ENCODE data around the gene FBXO17.
"Not testable (repeated sequence)": the region's sequence is repeated elsewhere in the genome, so short reads cannot be mapped to it uniquely, and the experiment has no call there.

Gene FBXO17

GRCh38 chr19:38975214-38975860, at the start of gene FBXO17:
Gene FBXO17 (minus strand): TSS chr19:38975742. CDS start chr19:38950319, 25,423 bp downstream.
- DNase-seq = peak; percentile 87

DNA sequence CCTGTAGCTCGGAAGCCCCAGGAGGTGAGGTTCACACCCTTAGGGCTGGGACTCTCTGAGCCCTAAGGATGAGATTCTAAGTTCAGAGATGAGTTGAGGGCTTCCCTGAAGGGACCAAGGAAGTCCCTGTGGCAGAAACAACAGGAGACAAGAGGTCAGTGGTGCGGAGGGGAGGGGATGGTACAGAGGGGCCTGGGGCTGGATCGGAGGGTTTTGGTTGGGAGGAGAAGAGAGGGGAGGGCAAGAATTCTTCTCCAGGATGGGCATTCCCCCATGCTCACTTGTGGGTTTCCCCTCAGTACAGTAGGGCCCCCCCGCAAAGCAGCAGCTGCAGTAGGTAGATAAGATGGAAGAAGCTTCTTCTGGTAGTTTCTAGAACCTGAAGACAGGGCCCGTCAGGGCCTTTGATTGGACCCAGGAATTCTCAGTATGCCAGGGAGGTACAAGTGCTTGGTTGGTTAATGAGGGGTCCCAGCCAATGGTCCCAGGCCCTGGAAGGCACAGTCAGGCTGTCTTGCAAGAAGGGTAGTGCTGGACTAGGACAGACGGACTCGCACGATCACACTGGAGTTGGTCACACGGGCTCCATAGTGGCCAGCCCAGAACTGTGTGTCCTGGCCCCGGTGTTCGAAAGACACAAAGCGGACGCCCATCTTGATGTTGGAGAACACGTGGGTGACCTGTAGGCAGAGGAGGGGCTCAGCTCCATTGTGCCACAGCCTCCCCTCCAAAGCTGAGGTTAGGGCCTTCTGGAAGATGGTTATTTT, 49.5 kb upstream of the FBXO17 start:
- DNase-seq = no peak

GRCh38 chr19:39021063-39021462, 45.5 kb upstream of the FBXO17 start:
- no peak for DNase-seq

DNA sequence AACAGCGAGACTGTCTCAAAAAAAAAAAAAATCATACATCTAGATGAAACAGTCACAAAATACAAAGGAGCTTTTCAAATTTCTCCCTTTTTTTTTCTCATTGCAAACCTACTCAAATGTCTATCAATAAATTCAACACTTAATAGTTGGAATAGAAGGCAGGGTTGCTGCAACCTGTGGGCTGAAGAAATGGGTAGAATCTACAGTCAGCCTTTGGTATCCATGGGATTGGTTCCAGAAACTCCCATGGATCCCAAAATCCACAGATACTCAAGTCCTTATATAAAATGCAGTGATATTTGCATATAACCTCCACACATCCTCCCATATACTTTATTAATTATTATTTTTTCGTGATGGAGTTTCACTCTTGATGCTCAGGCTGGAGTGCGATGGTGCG, 42.1 kb upstream of the FBXO17 start:
- no peak for DNase-seq

- DNase-seq = no peak
Observed at GRCh38 chr19:39017026-39017425, 41.5 kb upstream of the FBXO17 start.

DNA sequence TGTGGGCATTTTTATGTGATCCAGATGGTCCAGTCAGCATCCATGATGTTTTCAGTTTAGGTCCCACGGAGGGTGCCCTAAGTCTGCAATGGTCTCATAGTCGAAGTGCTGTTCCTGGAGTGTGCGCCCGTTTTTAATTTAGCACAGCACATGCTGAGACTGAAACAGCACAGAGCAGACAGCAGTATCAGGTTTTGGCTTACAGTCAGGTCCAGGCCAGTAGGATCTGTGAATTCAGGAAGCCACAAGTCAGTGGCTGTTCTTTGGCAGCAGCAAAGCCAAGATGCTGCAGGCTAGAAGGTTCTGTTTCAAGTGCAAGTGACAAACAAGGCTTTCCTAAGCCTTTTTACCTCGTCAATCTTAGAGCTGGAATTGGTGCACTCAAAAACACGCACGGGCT, 38.5 kb upstream of the FBXO17 start:
- no peak for DNase-seq

- no peak for DNase-seq
Observed at GRCh38 chr19:39009001-39009400, 33.5 kb upstream of the FBXO17 start.

DNA sequence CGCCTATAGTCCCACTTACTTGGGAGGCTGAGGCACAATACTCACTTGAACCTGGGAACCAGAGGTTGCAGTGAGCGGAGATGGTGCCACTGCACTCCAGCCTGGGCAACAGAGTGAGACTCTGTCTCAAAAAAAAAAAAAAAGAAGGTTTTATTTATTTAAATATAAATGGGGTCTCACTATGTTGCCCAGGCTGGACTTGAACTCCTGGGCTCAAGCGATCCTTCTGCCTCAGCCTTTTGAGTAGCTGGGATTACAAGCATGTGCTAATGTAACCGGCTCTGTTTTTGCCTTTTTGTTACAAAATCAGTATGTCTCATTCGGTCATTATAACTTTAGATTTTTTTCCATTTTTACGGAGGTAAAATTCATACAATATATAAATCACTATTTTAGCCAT, 32.6 kb upstream of the FBXO17 start:
- DNase-seq = no peak

- no peak for DNase-seq
Observed at GRCh38 chr19:39007096-39007495, 31.6 kb upstream of the FBXO17 start.

- no peak for DNase-seq
Observed at GRCh38 chr19:39004403-39004802, 28.9 kb upstream of the FBXO17 start.

- no peak for DNase-seq
Observed at GRCh38 chr19:39003796-39004195, 28.3 kb upstream of the FBXO17 start.

DNA sequence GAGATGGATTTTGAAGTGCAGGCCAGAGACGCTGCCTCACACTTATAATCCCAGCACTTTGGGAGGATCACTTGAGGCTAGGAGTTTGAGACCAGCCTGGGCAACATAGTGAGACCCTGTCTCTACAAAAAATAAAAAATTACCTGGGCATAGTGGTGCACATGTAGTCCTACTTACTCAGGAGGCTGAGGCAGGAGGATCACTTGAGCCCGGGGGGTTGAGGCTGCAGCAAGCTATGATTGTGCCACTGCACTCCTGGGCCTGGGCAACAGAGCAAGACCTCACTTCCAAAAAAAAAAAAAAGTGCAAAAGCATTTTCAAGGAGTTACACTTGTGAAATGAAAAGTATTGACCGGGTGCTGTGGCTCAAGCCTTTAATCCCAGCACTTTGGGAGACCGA, 27.6 kb upstream of the FBXO17 start:
- DNase-seq = no peak

GRCh38 chr19:39001041-39001440, 25.5 kb upstream of the FBXO17 start:
- DNase-seq = no peak

DNA sequence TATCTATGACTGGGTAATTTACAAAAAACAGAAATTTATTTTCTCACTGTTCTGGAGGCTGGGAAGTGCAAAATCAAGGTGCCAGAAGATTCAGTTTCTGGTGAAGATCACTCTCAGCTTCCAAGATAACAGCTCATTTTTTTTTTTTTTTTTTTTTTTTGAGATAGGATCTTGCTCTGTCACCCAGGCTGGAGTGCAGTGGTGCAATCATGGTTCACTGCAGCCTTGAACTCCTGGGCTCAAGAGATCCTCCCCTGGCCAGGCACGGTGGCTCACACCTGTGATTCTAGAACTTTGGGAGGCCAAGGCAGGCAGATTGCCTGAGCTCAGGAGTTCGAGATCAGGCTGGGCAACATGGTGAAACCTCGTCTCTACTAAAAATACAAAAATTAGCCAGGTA, 22.0 kb upstream of the FBXO17 start:
- not testable (repeated sequence) for DNase-seq

- DNase-seq = no peak
Observed at GRCh38 chr19:38993271-38993670, 17.7 kb upstream of the FBXO17 start.

GRCh38 chr19:38990949-38991697, 15.6 kb upstream of the FBXO17 start:
- DNase-seq = no peak

GRCh38 chr19:38989614-38990013, 14.1 kb upstream of the FBXO17 start:
- not testable (repeated sequence) for DNase-seq

DNA sequence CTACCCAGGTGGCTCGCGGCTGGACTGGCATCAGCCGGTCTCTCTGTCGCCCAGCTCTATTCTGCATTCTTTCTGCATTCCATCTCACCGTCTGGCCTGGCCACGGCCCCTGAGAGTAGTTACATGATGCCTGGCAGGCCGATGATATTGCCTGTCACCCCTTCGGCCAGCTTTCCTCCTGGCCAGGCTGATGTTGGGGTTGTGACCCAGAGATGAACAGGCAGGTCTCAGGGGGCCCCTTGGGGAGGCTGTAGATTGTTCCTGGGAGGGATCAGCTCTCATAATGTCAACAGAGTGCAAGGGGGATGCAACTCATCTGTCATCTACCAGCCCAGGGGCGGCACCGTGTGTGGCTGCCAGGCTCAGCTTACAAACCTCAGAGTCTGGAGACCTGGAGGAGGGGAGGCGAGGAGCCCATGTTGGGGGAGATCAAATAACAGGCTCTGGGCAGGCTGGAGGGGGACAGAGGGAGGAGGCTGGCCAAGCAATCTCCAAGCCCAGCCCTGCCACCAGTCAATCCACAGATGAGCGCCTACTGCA, 13.6 kb upstream of the FBXO17 start:
- peak; percentile 74 for DNase-seq

- DNase-seq = not testable (repeated sequence)
Observed at GRCh38 chr19:38988627-38989026, 13.1 kb upstream of the FBXO17 start.

DNA sequence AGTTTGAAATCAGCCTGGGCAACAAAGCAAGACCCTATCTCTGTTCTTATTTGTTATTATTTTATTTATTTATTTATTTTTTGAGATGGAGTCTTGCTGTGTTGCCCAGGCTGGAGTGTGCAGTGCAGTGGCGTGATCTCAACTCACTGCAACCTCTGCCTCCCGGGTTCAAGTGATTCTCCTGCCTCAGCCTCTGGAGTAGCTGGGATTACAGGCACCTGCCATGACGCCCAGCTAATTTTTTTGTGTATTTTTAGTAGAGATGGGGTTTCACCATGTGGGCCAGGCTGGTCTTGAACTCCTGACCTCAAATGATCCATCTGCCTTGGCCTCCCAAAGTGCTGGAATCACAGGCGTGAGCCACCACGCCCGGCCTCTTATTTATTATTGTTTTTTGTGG, 12.2 kb upstream of the FBXO17 start:
- DNase-seq = not testable (repeated sequence)

GRCh38 chr19:38985262-38985661, 9.7 kb upstream of the FBXO17 start:
- DNase-seq = no peak

DNA sequence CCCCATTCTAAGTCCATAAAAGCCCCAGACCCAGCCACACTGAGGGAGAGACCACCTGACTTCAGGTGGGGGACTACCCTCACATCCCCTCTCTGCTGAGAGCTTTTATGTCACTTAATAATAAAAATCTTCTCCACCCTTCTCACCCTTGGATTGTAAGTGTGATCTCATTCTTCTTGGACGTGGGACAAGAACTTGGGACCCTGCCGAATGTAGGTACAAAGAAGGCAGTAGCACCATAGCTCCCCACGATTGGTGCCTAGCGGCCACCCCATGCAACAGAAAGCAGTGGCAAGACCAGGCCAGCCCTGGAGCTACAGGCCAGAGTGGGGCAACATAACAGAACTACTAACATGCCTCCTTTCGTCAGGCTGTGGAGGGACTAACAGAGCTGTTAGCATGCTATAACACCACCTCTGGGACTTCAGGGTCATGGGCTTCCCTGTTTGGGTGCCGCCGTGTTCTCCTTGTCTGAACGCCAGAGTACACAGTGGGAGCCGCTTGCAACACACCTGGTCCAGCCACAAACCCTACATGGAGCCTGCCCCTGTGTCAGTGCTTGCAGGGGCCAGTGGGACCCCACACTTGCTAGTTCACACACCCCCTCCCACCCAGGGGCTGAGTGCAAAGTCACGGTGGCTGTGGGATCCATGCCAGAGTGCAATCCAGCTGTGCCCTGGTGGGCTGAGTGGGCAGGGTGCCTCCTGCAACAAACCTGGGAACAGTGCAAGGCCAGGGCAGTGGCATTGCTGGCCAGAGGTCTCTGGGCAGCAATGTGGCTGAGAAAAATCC, 5.2 kb upstream of the FBXO17 start:
- no peak for DNase-seq

DNA sequence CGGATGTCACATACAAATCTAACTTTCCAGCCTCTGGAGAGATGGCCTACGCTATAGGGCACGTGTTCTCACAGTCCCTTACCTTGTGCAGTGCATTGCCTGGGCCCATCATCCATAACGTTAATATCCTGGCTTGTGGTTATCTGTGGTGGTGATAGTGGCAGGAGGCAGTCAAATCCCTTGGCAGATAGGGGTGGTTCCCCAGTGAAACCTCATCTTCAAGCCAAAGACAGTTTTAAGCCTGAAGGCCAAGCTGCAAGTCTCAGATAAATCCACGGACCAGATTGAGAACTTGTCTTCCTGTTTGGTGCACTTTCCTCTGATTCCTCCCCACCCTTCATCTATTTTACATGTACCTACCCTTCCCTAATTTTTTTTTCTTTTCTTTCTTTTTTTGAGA, 4.3 kb upstream of the FBXO17 start:
- DNase-seq = no peak

Measured in right forelimb (tissue), 1 donor.